HG03442 (cell line): ENCODE measurements around the gene SLC6A2.

Source experiments
- ATAC-seq: cut with Tn5 transposase; IDR thresholded peaks from one replicate; pipeline ENCODE4 v1.9.1; 2021; ENCODE audit warnings: mild to moderate bottlenecking, moderate library complexity; ENCODE audit not compliant: unreplicated experiment

The SLC6A2 gene

GRCh38 chr16:55671206-55671973 is 15.6 kb downstream of the SLC6A2 start:
- no peak for ATAC-seq

GRCh38 chr16:55671974-55672280 is 16.1 kb downstream of the SLC6A2 start:
- ATAC-seq = no peak

- ATAC-seq = no peak
These were observed 16.7 kb downstream of the SLC6A2 start for GRCh38 chr16:55672471-55672870.

- ATAC-seq = no peak
These were observed 22.5 kb downstream of the SLC6A2 start for GRCh38 chr16:55678161-55678821.

- no peak for ATAC-seq
These were observed 26.3 kb downstream of the SLC6A2 start for GRCh38 chr16:55682086-55682485.

- no peak for ATAC-seq
These were observed 30.2 kb downstream of the SLC6A2 start for GRCh38 chr16:55685973-55686372.

GRCh38 chr16:55686671-55687070 is 30.9 kb downstream of the SLC6A2 start:
- ATAC-seq = no peak

- ATAC-seq = peak; percentile 45
These were observed 32.0 kb downstream of the SLC6A2 start for GRCh38 chr16:55687802-55688201.

GRCh38 chr16:55690841-55691240 is 35.1 kb downstream of the SLC6A2 start:
- no peak for ATAC-seq

GRCh38 chr16:55691771-55692170 is 36.0 kb downstream of the SLC6A2 start:
- no peak for ATAC-seq

GRCh38 chr16:55695595-55695994 is 39.8 kb downstream of the SLC6A2 start:
- no peak for ATAC-seq

GRCh38 chr16:55697867-55698266 is 42.1 kb downstream of the SLC6A2 start:
- no peak for ATAC-seq

- ATAC-seq = no peak
These were observed 42.5 kb downstream of the SLC6A2 start for GRCh38 chr16:55698331-55698730.

- ATAC-seq = no peak
These were observed 43.2 kb downstream of the SLC6A2 start for GRCh38 chr16:55698946-55699345.

GRCh38 chr16:55699616-55700015 is 43.8 kb downstream of the SLC6A2 start:
- ATAC-seq = no peak

- ATAC-seq = no peak
These were observed 44.3 kb downstream of the SLC6A2 start for GRCh38 chr16:55700067-55700466.

- no peak for ATAC-seq
These were observed 45.2 kb downstream of the SLC6A2 start for GRCh38 chr16:55700961-55701360.

GRCh38 chr16:55701442-55702319 is 45.9 kb downstream of the SLC6A2 start:
- peak; percentile 92 for ATAC-seq

GRCh38 chr16:55703003-55704001 is 47.5 kb downstream of the SLC6A2 start:
- no peak for ATAC-seq

- ATAC-seq = no peak
These were observed 51.1 kb downstream of the SLC6A2 start for GRCh38 chr16:55706739-55707384.
